NCI-H446 treated with DMSO at 0.1 percent for 48 hours (cell line): ENCODE results near the gene ZNF563.
A peak's percentile ranks its signal among the peaks of the same experiment; 100 is the strongest.
"Not testable (repeated sequence)": the region's sequence is repeated elsewhere in the genome, so short reads cannot be mapped to it uniquely, and the experiment has no call there.

ENCODE experiments used
- DNase-seq: peaks from one replicate; lab custom pipeline; 2025; lab: John Stamatoyannopoulos, UW

Gene ZNF563

GRCh38 chr19:12333162-12334159 is at the start of gene ZNF563:
TSS of gene ZNF563 (minus strand) at chr19:12333633. CDS start at chr19:12333482, 151 bp downstream.
- peak; percentile 25 for DNase-seq

- DNase-seq, result no peak
Observed at GRCh38 chr19:12380444-12380737, 47.0 kb upstream of the ZNF563 start.

- no peak for DNase-seq
Observed at GRCh38 chr19:12379732-12380443, 46.5 kb upstream of the ZNF563 start.

- DNase-seq, result no peak
Observed at GRCh38 chr19:12374026-12374425, 40.6 kb upstream of the ZNF563 start.

- no peak for DNase-seq
Observed at GRCh38 chr19:12365236-12366162, 32.1 kb upstream of the ZNF563 start, which contains the start of gene ZNF442. TSS of gene ZNF442 (minus strand) at chr19:12365683. CDS start at chr19:12363631, 2,052 bp downstream.

- no peak for DNase-seq
Observed at GRCh38 chr19:12364391-12365235, 31.2 kb upstream of the ZNF563 start.

- DNase-seq, result not testable (repeated sequence)
Observed at GRCh38 chr19:12362236-12362635, 28.8 kb upstream of the ZNF563 start.

GRCh38 chr19:12353375-12353774 is 19.9 kb upstream of the ZNF563 start:
- DNase-seq, result no peak

GRCh38 chr19:12350890-12351197 is 17.4 kb upstream of the ZNF563 start:
- no peak for DNase-seq

- no peak for DNase-seq
Observed at GRCh38 chr19:12350185-12350889, 16.9 kb upstream of the ZNF563 start.

- no peak for DNase-seq
Observed at GRCh38 chr19:12346896-12347295, 13.5 kb upstream of the ZNF563 start.

GRCh38 chr19:12345197-12345596 is 11.8 kb upstream of the ZNF563 start:
- no peak for DNase-seq

GRCh38 chr19:12331211-12331941 is 2.1 kb downstream of the ZNF563 start:
- no peak for DNase-seq

GRCh38 chr19:12330340-12330739 is 3.1 kb downstream of the ZNF563 start:
- DNase-seq, result no peak

GRCh38 chr19:12325690-12326089 is 7.7 kb downstream of the ZNF563 start:
- DNase-seq, result no peak

- DNase-seq, result no peak
Observed at GRCh38 chr19:12318782-12319413, 14.5 kb downstream of the ZNF563 start.

GRCh38 chr19:12314553-12314952 is 18.9 kb downstream of the ZNF563 start:
- no peak for DNase-seq

GRCh38 chr19:12308891-12309290 is 24.5 kb downstream of the ZNF563 start:
- not testable (repeated sequence) for DNase-seq

GRCh38 chr19:12295191-12295590 is 38.2 kb downstream of the ZNF563 start:
- no peak for DNase-seq
